ENCODE results near the gene FYB2.

- TF ChIP-seq, protein P1, sequence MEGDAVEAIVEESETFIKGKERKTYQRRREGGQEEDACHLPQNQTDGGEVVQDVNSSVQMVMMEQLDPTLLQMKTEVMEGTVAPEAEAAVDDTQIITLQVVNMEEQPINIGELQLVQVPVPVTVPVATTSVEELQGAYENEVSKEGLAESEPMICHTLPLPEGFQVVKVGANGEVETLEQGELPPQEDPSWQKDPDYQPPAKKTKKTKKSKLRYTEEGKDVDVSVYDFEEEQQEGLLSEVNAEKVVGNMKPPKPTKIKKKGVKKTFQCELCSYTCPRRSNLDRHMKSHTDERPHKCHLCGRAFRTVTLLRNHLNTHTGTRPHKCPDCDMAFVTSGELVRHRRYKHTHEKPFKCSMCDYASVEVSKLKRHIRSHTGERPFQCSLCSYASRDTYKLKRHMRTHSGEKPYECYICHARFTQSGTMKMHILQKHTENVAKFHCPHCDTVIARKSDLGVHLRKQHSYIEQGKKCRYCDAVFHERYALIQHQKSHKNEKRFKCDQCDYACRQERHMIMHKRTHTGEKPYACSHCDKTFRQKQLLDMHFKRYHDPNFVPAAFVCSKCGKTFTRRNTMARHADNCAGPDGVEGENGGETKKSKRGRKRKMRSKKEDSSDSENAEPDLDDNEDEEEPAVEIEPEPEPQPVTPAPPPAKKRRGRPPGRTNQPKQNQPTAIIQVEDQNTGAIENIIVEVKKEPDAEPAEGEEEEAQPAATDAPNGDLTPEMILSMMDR (IDR thresholded peaks at IDR 0.05), result no peak
- TF ChIP-seq POLR2A (IDR thresholded peaks at IDR 0.05) (no peak), EP300 (IDR thresholded peaks at IDR 0.05) (no peak), POLR2AphosphoS5 (IDR thresholded peaks at IDR 0.05) (no peak)
These were observed 22.0 kb downstream of the FYB2 start for GRCh38 chr1:56797065-56797685.
